C1 segment of cervical spinal cord (tissue), 14 donors: ENCODE results near the gene SAC3D1.
"Not testable (repeated sequence)": the region's sequence is repeated elsewhere in the genome, so short reads cannot be mapped to it uniquely, and the experiment has no call there.

Experiments used
- DNase-seq, 14 donors: peaks; one replicate each; lab custom pipeline; 2025; lab: John Stamatoyannopoulos, UW

Gene SAC3D1

GRCh38 chr11:65023502-65023901 is 17.5 kb upstream of the SAC3D1 start:
- DNase-seq, result not testable (repeated sequence)

GRCh38 chr11:65026810-65027209 is 14.2 kb upstream of the SAC3D1 start:
- no peak for DNase-seq

- DNase-seq, result peak; percentile 75 to 99 (median 94)
Measured at GRCh38 chr11:65027213-65028067, 13.6 kb upstream of the SAC3D1 start, which contains the start of gene SNX15. SNX15 (plus strand) TSS chr11:65027439; CDS start chr11:65027538, 99 bp downstream.

GRCh38 chr11:65032216-65032615 is 8.8 kb upstream of the SAC3D1 start:
- no peak for DNase-seq

GRCh38 chr11:65034423-65034822 is 6.6 kb upstream of the SAC3D1 start:
- no peak for DNase-seq

GRCh38 chr11:65035579-65035978 is 5.4 kb upstream of the SAC3D1 start:
- no peak for DNase-seq

GRCh38 chr11:65036931-65037330 is 4.1 kb upstream of the SAC3D1 start:
- peak in 11 of 14 donors; percentile 13 to 77 (median 37) for DNase-seq

GRCh38 chr11:65040520-65040846 is 527 bp upstream of the SAC3D1 start:
- DNase-seq, result no peak

GRCh38 chr11:65042891-65043290 is 1.9 kb downstream of the SAC3D1 start:
- no peak for DNase-seq

GRCh38 chr11:65043881-65044501 is 3.0 kb downstream of the SAC3D1 start:
- DNase-seq, result peak in 3 of 14 donors; percentile 10 to 14 (median 11)

GRCh38 chr11:65045061-65045460 is 4.1 kb downstream of the SAC3D1 start:
- no peak for DNase-seq

- DNase-seq, result no peak
Measured at GRCh38 chr11:65045728-65046127, 4.7 kb downstream of the SAC3D1 start.

GRCh38 chr11:65047581-65048422 is 6.8 kb downstream of the SAC3D1 start:
- no peak for DNase-seq

GRCh38 chr11:65051398-65051858 is 10.4 kb downstream of the SAC3D1 start:
- no peak for DNase-seq

- no peak for DNase-seq
Measured at GRCh38 chr11:65053827-65054508, 13.0 kb downstream of the SAC3D1 start.

- DNase-seq, result no peak
Measured at GRCh38 chr11:65055538-65055937, 14.5 kb downstream of the SAC3D1 start.

- DNase-seq, result no peak
Measured at GRCh38 chr11:65056999-65057398, 16.0 kb downstream of the SAC3D1 start.

GRCh38 chr11:65057526-65057925 is 16.5 kb downstream of the SAC3D1 start:
- no peak for DNase-seq

- DNase-seq, result no peak
Measured at GRCh38 chr11:65058012-65058411, 17.0 kb downstream of the SAC3D1 start.

- DNase-seq, result no peak
Measured at GRCh38 chr11:65058419-65059054, 17.5 kb downstream of the SAC3D1 start, which contains the start of gene NAALADL1. NAALADL1 (minus strand) TSS chr11:65058553; CDS start chr11:65058521, 32 bp downstream.

GRCh38 chr11:65059523-65059922 is 18.5 kb downstream of the SAC3D1 start:
- DNase-seq, result no peak
